SK-N-SH treated with all-trans-retinoic acid at 6 μM for 48 hours (cell line): ENCODE results near the gene AGAP1.

Experiments
- ATAC-seq: fragments of 200-7000 bp; cut with Tn5 transposase; 3 replicates; pipeline ENCODE4 v1.9.1; 2020; ENCODE audit warnings: mild to moderate bottlenecking, moderate library complexity
- ARNTL ChIP-seq: fragments of 450-650 bp; formaldehyde crosslinking; IDR thresholded peaks from 2 replicates; pipeline ENCODE4 v1.5.0; 2020; ENCODE audit warnings: low read depth, mild to moderate bottlenecking, moderate library complexity, borderline replicate concordance
- BACH2 ChIP-seq: fragments of 250-450 bp; sonication (Bioruptor Pico); IDR thresholded peaks from 2 replicates; pipeline ENCODE4 v1.9.0; 2021; ENCODE audit warnings: mild to moderate bottlenecking, borderline replicate concordance
- CSDC2 ChIP-seq: fragments of 250-450 bp; sonication (Bioruptor Pico); IDR thresholded peaks from 2 replicates; pipeline ENCODE4 v1.5.0; 2020; ENCODE audit warnings: mild to moderate bottlenecking, moderate library complexity
- CSRNP3 ChIP-seq: fragments of 250-450 bp; sonication (Bioruptor Pico); IDR thresholded peaks from 2 replicates; pipeline ENCODE4 v1.5.1; 2021; ENCODE audit warnings: mild to moderate bottlenecking, moderate library complexity
- ESRRG ChIP-seq: fragments of 250-450 bp; sonication (Bioruptor Pico); IDR thresholded peaks from 2 replicates; pipeline ENCODE4 v1.6.1; 2021; ENCODE audit warnings: mild to moderate bottlenecking
- GLIS3 ChIP-seq: fragments of 250-450 bp; sonication (Bioruptor Pico); IDR thresholded peaks from 2 replicates; pipeline ENCODE4 v1.5.0; 2020; ENCODE audit warnings: mild to moderate bottlenecking, moderate library complexity
- ISL1 ChIP-seq: fragments of 250-450 bp; sonication (Bioruptor Pico); IDR thresholded peaks from 2 replicates; pipeline ENCODE4 v2.1.2; 2022; ENCODE audit warnings: mild to moderate bottlenecking, moderate library complexity
- OSR1 ChIP-seq: fragments of 250-450 bp; sonication (Bioruptor Pico); IDR thresholded peaks from 2 replicates; pipeline ENCODE4 v1.8.0; 2022; ENCODE audit warnings: moderate library complexity, mild to moderate bottlenecking, inconsistent platforms
- PATZ1 ChIP-seq: fragments of 250-450 bp; sonication (Bioruptor Pico); IDR thresholded peaks from 2 replicates; pipeline ENCODE4 v1.8.0; 2020; ENCODE audit warnings: mild to moderate bottlenecking, moderate library complexity, borderline replicate concordance
- PPARA ChIP-seq: fragments of 250-450 bp; sonication (Bioruptor Pico); IDR thresholded peaks from 2 replicates; pipeline ENCODE4 v1.5.0; 2020; ENCODE audit warnings: mild to moderate bottlenecking, borderline replicate concordance
- RARB ChIP-seq: fragments of 250-450 bp; sonication (Bioruptor Pico); IDR thresholded peaks from 2 replicates; pipeline ENCODE4 v1.8.0; 2021; ENCODE audit warnings: mild to moderate bottlenecking, moderate library complexity
- SNAI2 ChIP-seq: fragments of 250-450 bp; sonication (Bioruptor Pico); IDR thresholded peaks from 2 replicates; pipeline ENCODE4 v1.5.0; 2020; ENCODE audit warnings: mild to moderate bottlenecking, moderate library complexity
- TCF4 ChIP-seq: fragments of 250-450 bp; sonication (Bioruptor Pico); IDR thresholded peaks from 2 replicates; pipeline ENCODE4 v1.8.0; 2021; ENCODE audit warnings: mild to moderate bottlenecking, moderate library complexity, borderline replicate concordance
- TOX ChIP-seq: fragments of 250-450 bp; sonication (Bioruptor Pico); IDR thresholded peaks from 2 replicates; pipeline ENCODE4 v1.8.0; 2021; ENCODE audit warnings: mild to moderate bottlenecking, moderate library complexity, borderline replicate concordance
- TSHZ2 ChIP-seq: fragments of 250-450 bp; sonication (Bioruptor Pico); IDR thresholded peaks from 2 replicates; pipeline ENCODE4 v1.5.0; 2020; ENCODE audit warnings: mild to moderate bottlenecking, moderate library complexity
- ZC3H10 ChIP-seq: fragments of 250-450 bp; sonication (Bioruptor Pico); IDR thresholded peaks from 2 replicates; pipeline ENCODE4 v1.5.1; 2021; ENCODE audit warnings: mild to moderate bottlenecking, moderate library complexity
- ZFP3 ChIP-seq: fragments of 250-450 bp; sonication (Bioruptor Pico); IDR thresholded peaks from 2 replicates; pipeline ENCODE4 v1.5.0; 2020; ENCODE audit warnings: mild to moderate bottlenecking, moderate library complexity
- ZFP30 ChIP-seq: fragments of 450-650 bp; formaldehyde crosslinking; IDR thresholded peaks from 2 replicates; pipeline ENCODE4 v1.5.0; 2022; ENCODE audit warnings: mild to moderate bottlenecking, moderate library complexity
- ZNF70 ChIP-seq: fragments of 450-650 bp; formaldehyde crosslinking; IDR thresholded peaks from 2 replicates; pipeline ENCODE4 v1.5.0; 2020; ENCODE audit warnings: mild to moderate bottlenecking, moderate library complexity
- ZNF8 ChIP-seq: fragments of 450-650 bp; formaldehyde crosslinking; IDR thresholded peaks from 2 replicates; pipeline ENCODE4 v1.5.0; 2020; ENCODE audit warnings: mild to moderate bottlenecking, moderate library complexity
- TF ChIP-seq, protein P1 (sequence below): fragments of 250-450 bp; sonication (Bioruptor Pico); IDR thresholded peaks from 2 replicates; pipeline ENCODE4 v1.5.1; 2020; ENCODE audit warnings: low read depth, mild to moderate bottlenecking, moderate library complexity

AGAP1 gene

GRCh38 chr2:235855011-235855410 is 361.2 kb downstream of the AGAP1 start:
- no peak for ATAC-seq
- TF ChIP-seq ZNF8, result no peak
- no peak for TF ChIP-seq GLIS3 (CRISPR knock-in tag)
- no peak for TF ChIP-seq OSR1 (CRISPR knock-in tag)
- no peak for TF ChIP-seq TOX (CRISPR knock-in tag)
- TF ChIP-seq SNAI2 (CRISPR knock-in tag), result no peak
- no peak for TF ChIP-seq ZFP3 (CRISPR knock-in tag)
- TF ChIP-seq TCF4 (CRISPR knock-in tag), result no peak
- no peak for TF ChIP-seq ESRRG (CRISPR knock-in tag)
- TF ChIP-seq CSRNP3, result no peak
- no peak for TF ChIP-seq TSHZ2 (CRISPR knock-in tag)
- TF ChIP-seq RARB (CRISPR knock-in tag), result no peak
- no peak for TF ChIP-seq ZNF70
- TF ChIP-seq, protein P1, sequence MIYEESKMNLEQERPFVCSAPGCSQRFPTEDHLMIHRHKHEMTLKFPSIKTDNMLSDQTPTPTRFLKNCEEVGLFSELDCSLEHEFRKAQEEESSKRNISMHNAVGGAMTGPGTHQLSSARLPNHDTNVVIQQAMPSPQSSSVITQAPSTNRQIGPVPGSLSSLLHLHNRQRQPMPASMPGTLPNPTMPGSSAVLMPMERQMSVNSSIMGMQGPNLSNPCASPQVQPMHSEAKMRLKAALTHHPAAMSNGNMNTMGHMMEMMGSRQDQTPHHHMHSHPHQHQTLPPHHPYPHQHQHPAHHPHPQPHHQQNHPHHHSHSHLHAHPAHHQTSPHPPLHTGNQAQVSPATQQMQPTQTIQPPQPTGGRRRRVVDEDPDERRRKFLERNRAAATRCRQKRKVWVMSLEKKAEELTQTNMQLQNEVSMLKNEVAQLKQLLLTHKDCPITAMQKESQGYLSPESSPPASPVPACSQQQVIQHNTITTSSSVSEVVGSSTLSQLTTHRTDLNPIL (CRISPR knock-in tag), result no peak
- TF ChIP-seq ZC3H10 (CRISPR knock-in tag), result no peak
- no peak for TF ChIP-seq ZFP30 (CRISPR knock-in tag)
- no peak for TF ChIP-seq BACH2 (CRISPR knock-in tag)
- no peak for TF ChIP-seq ISL1 (CRISPR knock-in tag)
- TF ChIP-seq CSDC2 (CRISPR knock-in tag), result no peak
- TF ChIP-seq, all 23 proteins: peak for 0

DNA sequence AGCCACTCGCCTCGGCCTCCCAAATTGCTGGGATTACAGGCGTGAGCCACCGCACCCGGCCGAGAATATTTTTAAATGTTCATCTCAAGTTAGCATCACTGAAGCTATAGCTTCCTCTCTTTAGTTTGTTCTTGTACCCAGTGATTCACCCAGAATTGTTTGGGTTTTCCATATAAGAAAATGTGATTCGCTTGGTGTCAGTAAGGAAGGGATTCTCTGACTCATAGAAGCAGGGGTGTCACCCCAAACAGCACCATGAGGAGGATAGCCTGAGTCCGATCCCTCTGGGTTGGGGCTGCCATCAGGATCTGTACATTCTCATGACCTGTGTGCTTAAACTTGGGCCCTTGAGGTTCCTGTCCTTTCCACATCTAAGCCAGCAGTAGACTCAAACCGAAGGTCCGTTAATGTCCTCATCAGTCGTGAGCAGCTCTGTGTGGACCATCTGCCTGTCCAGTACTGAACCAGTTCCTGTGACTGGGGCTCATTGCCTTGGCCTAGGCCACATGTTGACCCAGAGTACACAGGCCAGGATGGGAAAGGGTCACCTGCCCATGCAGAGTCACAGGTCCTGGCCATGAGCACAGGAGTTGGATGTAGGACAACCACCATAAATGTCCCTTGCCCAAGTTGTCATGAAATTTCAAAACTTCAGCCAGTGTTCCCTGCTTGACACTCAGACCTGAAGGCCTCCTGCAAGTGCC is 362.5 kb downstream of the AGAP1 start:
- TF ChIP-seq, protein P1 (CRISPR knock-in tag), result no peak
- no peak for TF ChIP-seq RARB (CRISPR knock-in tag)
- ATAC-seq, result no peak

GRCh38 chr2:235857598-235857997 is 363.8 kb downstream of the AGAP1 start:
- TF ChIP-seq OSR1 (CRISPR knock-in tag), result no peak
- no peak for TF ChIP-seq ZC3H10 (CRISPR knock-in tag)
- TF ChIP-seq ZNF8, result no peak
- no peak for TF ChIP-seq ARNTL
- no peak for TF ChIP-seq CSDC2 (CRISPR knock-in tag)
- no peak for ATAC-seq

GRCh38 chr2:235858881-235859280 is 365.0 kb downstream of the AGAP1 start:
- no peak for ATAC-seq
- no peak for TF ChIP-seq ZNF70
- no peak for TF ChIP-seq CSRNP3
- TF ChIP-seq ARNTL, result no peak
- TF ChIP-seq ISL1 (CRISPR knock-in tag), result no peak
- no peak for TF ChIP-seq CSDC2 (CRISPR knock-in tag)
- TF ChIP-seq PPARA (CRISPR knock-in tag), result no peak
- no peak for TF ChIP-seq PATZ1 (CRISPR knock-in tag)
- TF ChIP-seq BACH2 (CRISPR knock-in tag), result no peak
- no peak for TF ChIP-seq RARB (CRISPR knock-in tag)
- TF ChIP-seq TCF4 (CRISPR knock-in tag), result no peak
- TF ChIP-seq ZNF8, result no peak
- TF ChIP-seq ZFP30 (CRISPR knock-in tag), result no peak
- TF ChIP-seq SNAI2 (CRISPR knock-in tag), result no peak
- TF ChIP-seq TOX (CRISPR knock-in tag), result no peak
- no peak for TF ChIP-seq TSHZ2 (CRISPR knock-in tag)
